CD4-positive, alpha-beta T cell treated with Interleukin-1 beta for 1 hour (primary cell): ENCODE data around the gene NUP37.
A peak's percentile ranks its signal among the peaks of the same experiment; 100 is the strongest.
"Not testable (repeated sequence)": the region's sequence is repeated elsewhere in the genome, so short reads cannot be mapped to it uniquely, and the experiment has no call there.

Experiments
- DNase-seq, 2 donors: peaks; one replicate each; pipeline ENCODE4 v3.0.0-alpha.2; 2020 to 2022

The NUP37 gene

DNA sequence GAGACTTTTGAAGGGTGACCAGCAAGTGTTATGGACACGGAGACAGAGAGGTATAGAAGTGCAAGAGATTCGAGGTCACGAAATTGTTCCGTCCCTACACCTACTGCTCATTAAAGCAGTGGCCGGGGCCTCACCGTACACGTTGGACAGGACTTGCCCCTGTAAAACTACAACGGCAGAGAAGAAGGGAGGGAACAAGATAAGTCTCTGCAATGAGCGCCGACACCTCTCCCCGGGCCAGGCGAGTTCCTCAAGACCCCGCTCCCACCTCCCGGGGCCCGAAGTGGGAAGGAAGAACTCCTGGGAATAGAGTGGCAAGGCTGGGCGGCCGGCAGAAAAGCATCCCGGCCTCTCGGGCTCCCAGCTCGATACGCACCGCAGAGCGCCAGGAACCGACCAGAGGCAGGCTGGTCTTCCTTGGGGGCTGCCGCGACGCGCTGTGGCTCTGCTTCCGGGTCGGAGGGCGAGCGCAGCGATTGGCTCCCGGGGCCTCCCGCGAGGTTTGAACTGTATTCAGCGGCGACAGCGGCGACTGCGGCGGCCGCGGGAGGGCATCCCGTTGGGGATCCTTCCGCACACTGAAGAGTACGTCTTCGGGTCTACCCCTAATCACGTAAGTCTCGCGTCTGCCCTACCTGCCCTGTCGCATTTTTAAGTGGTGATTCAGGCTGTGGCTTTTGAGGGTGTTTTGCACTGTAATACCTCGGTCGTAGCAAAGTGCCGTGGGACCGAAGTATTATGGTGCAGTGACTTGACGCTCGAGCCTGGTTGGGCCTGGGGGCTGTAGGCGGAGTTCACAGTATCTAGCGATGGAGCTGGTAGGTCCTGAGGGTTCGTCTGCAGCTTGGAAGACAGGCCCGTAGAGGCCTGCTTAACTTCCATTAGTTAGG lies at the start of gene NUP37, which contains the start of gene PARPBP:
TSS of gene NUP37 (minus strand) at position 441 of the 890 bp plus-strand sequence. CDS start 1,596 bp downstream, outside the sequence.
TSS of gene PARPBP (plus strand) at position 510 of the 890 bp plus-strand sequence. CDS start 3,706 bp downstream, outside the sequence.
- peak; percentile 90 to 93 for DNase-seq

- no peak for DNase-seq
Observed at GRCh38 chr12:102167821-102168604, 48.1 kb upstream of the NUP37 start.

DNA sequence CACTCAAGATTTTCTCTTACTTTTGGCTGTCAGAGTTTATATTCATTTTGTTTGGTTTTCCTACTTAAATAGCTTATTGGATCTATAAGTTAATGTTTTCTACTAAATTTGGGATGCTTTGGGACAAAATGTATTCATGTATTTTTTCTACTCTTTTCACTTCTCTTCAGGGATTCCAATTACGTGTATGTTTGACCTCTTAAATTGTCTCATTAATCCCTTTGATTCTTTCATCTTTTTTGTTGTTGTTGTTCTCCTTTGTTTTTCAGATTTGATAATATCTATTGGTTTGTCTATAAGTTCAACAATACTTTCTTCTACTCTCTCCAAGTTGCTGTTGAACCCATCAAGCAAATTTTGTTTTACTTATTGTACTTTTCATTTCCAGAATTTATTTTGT lies 43.5 kb upstream of the NUP37 start:
- DNase-seq: no peak

GRCh38 chr12:102155206-102155605 lies 35.3 kb upstream of the NUP37 start:
- DNase-seq: not testable (repeated sequence)

DNA sequence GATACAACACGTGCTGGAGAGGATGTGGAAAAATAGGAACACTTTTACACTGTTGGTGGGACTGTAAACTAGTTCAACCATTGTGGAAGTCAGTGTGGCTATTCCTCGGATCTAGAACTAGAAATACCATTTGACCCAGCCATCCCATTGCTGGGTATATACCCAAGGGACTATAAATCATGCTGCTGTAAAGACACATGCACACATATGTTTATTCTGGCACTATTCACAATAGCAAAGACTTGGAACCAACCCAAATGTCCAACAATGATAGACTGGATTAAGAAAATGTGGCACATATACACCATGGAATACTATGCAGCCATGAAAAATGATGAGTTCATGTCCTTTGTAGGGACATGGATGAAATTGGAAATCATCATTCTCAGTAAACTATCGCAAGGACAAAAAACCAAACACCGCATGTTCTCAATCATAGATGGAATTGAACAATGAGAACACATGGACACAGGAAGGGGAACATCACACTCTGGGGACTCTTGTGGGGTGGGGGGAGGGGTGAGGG lies 27.2 kb upstream of the NUP37 start:
- not testable (repeated sequence) for DNase-seq

DNA sequence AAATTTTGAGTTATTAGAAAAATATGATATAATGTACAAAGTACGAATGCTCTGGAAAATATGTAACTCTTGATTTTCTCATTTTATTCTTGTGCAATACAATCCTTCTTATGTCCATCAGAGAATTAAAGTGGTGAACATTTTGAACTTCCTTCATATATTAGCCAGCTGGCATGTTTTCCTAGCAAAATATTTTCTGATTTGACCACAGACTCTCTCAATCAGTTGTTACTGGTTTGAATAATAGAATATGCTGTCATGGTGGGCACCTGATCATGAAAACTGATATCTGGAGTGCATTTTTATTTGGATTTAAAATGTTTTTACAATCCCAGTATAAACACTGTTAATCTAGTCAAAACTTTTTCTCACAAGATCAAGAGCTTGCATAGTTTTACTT lies 24.3 kb upstream of the NUP37 start:
- DNase-seq: no peak

DNA sequence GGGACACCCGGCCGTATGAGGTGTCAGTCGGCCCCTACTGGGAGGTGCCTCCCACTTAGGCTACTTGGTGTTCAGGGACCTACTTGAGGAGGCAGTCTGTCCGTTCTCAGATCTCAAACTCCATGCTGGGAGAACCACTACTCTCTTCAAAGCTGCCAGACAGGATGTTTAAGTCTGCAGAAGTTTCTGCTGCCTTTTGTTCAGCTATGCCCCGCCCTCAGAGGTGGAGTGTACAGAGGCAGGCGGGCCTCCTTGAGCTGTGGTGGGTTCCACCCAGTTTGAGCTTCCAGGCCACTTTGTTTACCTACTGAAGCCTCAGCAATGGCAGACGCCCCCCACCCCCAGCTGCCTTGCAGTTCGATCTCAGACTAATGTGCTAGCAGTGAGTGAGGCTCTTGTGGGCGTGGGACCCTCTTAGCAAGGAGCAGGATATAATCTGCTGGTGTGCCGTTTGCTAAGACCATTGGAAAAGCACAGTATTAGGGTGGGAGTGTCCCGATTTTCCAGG lies 23.0 kb upstream of the NUP37 start:
- not testable (repeated sequence) for DNase-seq

DNA sequence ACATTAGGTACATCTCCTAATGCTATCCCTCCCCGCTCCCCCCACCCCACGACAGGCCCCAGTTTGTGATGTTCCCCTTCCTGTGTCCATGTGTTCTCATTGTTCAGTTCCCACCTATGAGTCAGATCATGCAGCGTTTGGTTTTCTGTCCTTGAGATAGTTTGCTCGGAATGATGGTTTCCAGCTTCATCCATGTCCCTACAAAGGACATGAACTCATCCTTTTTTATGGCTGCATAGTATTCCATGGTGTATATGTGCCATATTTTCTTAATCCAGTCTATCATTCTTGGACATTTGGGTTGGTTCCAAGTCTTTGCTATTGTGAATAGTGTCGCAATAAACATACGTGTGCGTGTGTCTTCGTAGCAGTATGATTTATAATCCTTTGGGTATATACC lies 17.7 kb upstream of the NUP37 start:
- not testable (repeated sequence) for DNase-seq

GRCh38 chr12:102131442-102131841 lies 11.5 kb upstream of the NUP37 start:
- not testable (repeated sequence) for DNase-seq

DNA sequence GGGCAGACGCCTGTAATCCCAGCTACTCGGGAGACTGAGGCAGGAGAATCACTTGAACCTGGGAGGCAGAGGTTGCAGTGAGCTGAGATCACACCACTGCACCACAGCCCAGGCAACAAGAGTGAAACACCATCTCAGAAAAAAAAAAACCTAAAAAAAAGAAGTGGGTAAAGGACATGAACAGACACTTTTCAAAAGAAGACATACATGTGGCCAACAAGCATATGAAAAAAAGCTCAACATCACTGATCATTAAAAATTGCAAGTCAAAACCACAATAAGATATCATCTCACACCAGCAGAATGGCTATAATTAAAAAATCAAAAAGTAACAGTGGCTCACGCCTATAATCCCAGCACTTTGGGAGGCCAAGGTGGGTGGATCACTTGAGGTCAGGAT lies 10.8 kb upstream of the NUP37 start:
- not testable (repeated sequence) for DNase-seq

GRCh38 chr12:102121328-102121727 lies 1.4 kb upstream of the NUP37 start:
- DNase-seq: not testable (repeated sequence)

- no peak for DNase-seq
Observed at GRCh38 chr12:102120886-102121285, 972 bp upstream of the NUP37 start.

GRCh38 chr12:102120564-102120873 lies 605 bp upstream of the NUP37 start:
- no peak for DNase-seq

DNA sequence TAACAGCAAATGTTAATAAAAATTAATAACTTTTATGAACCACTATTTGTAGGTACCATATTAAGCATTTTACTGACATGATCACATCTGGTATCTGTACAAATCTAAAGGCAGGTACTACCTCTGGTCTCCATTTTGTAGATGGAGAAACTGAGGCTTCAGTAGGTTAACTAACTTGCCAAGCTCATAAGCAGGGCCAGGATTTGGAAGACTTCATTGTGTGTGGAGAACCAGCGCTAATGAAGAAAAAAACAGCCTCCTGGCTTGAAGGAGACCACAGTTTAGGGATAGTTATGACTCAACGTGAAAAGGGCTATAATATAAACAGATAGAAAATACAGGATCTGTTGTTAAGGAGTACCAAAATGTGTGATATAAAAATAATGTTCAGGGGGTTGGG lies 1.0 kb downstream of the NUP37 start:
- no peak for DNase-seq

GRCh38 chr12:102116392-102116791 lies 3.5 kb downstream of the NUP37 start:
- no peak for DNase-seq

- DNase-seq: no peak
Observed at GRCh38 chr12:102114212-102114611, 5.7 kb downstream of the NUP37 start.

- DNase-seq: no peak
Observed at GRCh38 chr12:102110782-102111181, 9.1 kb downstream of the NUP37 start.

- DNase-seq: no peak
Observed at GRCh38 chr12:102107970-102108369, 11.9 kb downstream of the NUP37 start.

DNA sequence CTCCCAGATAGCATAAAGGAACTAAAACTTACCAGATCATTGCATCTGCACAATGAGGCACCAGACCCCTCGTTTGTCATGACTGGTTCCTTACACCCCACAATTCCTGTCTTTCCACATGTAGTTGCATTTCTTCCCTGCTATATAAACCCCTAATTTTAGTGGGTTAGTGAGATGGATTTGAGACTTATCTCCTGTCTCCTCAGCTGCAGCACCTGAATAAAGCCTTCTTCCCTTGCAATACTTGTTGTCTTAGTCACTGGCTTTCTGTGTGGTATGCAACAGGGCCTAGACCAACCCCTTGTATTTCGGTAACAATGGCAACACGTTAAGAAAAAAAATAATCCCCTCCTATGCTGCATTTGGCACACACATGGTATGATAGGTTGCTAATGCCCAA lies 13.0 kb downstream of the NUP37 start:
- no peak for DNase-seq

DNA sequence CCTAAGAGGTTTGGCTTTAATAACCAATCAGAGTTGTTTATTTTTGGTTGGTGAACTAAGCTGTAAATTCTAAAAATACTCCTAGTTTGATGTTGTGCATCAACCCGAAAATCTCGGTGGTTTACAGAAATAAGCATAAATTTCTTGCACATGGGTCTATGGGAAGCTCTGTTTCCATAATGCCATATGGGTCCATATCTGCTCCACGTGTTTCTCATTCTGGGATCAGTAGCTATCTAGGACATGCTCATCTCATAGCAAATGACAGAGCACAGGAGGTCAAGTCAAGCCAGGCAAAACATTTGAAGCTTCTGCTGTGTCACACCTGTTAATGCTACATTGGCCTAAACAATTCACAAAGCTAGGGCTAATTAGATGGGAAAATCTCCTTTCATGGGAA lies 23.1 kb downstream of the NUP37 start:
- no peak for DNase-seq

- DNase-seq: peak in 1 of 2 donors; percentile 12
Observed at GRCh38 chr12:102095677-102096263, 24.1 kb downstream of the NUP37 start.

DNA sequence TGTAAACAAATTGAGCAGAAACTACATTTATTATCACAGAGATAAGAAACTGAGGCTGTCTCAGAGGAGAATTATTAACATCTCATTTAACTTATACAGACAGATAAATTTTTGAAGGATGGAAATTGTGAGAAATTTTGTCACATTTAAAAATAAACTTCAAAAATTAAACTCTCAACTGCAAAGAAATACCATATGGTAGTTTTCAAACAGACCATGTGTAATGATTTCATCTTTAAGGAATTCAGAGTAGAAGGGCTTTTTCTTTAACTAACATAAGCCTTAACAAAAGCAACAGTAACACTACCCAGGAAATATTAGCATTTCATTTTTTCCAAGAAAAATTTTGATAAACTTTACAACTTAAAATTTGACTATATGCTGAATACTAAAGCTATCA lies 26.6 kb downstream of the NUP37 start:
- DNase-seq: no peak
